ENCODE results near the gene ANKRD65.
"Not testable (repeated sequence)": the region's sequence is repeated elsewhere in the genome, so short reads cannot be mapped to it uniquely, and the experiment has no call there.

DNA sequence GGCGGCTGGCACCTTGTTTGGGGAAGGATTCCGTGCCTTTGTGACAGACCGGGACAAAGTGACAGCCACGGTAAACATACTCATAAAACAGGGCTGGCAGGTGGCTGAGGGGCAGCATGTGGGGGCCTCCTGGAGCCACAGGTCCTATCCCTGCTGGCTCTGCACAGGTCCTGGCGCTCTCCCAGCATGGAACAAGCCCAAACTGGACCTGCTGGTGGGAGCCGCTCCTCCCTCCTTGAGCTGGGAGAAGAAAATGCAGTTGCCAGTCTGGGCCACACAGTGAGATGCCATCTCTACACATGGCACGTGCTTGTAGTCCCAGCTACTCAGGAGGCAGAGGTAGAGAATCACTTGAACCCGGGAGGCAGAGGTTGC is 31.3 kb upstream of the ANKRD65 start:
- TF ChIP-seq, protein P1, sequence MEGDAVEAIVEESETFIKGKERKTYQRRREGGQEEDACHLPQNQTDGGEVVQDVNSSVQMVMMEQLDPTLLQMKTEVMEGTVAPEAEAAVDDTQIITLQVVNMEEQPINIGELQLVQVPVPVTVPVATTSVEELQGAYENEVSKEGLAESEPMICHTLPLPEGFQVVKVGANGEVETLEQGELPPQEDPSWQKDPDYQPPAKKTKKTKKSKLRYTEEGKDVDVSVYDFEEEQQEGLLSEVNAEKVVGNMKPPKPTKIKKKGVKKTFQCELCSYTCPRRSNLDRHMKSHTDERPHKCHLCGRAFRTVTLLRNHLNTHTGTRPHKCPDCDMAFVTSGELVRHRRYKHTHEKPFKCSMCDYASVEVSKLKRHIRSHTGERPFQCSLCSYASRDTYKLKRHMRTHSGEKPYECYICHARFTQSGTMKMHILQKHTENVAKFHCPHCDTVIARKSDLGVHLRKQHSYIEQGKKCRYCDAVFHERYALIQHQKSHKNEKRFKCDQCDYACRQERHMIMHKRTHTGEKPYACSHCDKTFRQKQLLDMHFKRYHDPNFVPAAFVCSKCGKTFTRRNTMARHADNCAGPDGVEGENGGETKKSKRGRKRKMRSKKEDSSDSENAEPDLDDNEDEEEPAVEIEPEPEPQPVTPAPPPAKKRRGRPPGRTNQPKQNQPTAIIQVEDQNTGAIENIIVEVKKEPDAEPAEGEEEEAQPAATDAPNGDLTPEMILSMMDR (IDR thresholded peaks at IDR 0.05): not testable (repeated sequence)
- TF ChIP-seq POLR2A (IDR thresholded peaks at IDR 0.05): not testable (repeated sequence)
